Measurements from ENCODE around the gene FNDC3B.

- TF ChIP-seq CTCF (IDR thresholded peaks at IDR 0.05; ENCODE audit: control extremely low read depth in 1 of 3, insufficient read depth in 1 of 3, low read depth in 1 of 3, low read length in 3 of 3) (no peak), POLR2A (IDR thresholded peaks at IDR 0.05; ENCODE audit: control extremely low read depth in 1 of 2, low read depth in 2 of 2, low read length in 2 of 2) (no peak), CBX8 (IDR thresholded peaks at IDR 0.05; ENCODE audit: borderline replicate concordance, low read depth, low read length) (no peak)
Observed at GRCh38 chr3:172023915-172024314, 15.5 kb upstream of the FNDC3B start.
